GM21423 (cell line): Measurements from ENCODE around the gene CATSPERD.

Source experiments
- ATAC-seq: cut with Tn5 transposase; IDR thresholded peaks from one replicate; pipeline ENCODE4 v1.9.1; 2021; ENCODE audit warnings: mild to moderate bottlenecking, moderate library complexity; ENCODE audit not compliant: unreplicated experiment

Gene CATSPERD, protein sequence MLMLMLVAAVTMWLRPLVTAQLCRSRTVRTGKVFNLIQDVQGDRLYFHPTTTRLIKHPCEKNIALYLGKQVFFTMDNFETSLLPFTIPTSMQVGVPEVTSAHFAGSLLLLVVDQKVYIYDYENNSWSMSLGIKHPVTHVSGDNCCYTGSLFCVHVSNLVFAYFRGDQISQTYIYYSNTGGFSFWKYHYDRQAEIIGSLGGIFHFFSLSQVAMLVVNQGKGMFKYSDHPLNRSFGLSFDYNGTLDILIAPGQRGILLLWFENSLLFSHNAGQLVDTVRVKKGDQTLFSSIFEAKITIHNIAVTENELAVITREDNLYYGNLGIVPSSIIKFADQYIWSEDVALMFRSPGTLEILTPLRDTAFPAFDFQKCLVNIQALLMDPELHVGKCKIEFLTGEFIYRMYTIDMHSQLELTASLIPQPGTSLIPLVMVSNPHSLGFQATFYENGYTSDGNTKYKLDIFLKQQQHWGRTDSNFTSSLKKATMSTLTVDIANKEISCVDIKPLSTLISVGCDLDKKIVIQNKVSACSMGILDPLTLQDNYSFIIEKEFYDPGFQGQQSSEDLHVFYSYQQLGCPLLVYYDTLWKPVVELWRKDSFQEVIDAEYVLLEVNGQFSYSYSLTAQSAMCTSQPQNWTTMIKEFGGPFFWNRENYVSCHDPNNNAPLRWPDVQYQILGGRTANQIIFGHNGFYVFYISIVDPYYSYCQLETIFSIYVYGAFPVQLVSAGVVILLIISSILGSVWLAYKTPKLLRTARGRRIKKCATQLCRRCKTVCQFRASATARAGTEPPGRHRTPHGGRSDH

DNA sequence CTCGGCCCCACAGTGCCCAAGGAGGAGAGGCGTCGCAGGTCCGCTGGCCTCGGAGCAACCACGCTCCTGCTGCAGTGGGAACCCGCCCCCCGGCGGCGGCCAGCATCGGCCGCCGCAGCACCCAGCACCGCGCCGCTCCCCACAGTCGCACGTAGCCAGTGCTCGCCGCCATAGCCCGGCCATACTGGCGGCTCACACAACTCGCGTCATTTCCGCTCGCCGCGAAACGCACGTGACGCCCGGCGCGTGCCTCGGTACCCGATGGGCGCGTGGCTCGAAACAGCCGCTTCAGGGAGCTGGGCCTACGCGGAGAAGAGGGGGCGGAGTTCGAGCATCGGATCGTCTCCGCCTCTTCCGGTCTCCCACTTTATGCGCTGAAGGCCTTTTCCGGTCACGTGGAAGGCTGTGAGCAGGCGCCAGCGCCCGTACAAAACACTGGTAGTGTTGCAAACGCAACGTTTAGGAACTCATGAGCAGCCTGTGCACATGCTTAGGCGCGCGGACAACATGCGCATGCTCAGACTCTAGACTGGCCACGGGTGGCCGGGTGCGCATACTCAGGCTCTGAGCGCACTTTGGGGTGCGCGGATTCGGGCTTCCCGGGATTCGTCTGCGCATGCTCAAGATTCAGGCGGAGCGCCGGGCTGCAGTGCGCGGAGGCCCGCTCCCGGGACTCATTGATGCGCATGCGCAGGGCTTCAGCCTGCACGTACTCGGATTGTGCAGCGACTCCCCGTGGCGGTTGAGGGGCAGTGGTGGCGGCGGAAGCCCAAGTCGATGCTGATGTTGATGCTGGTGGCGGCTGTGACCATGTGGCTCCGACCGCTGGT, at the start of gene CATSPERD, which contains the start of gene LONP1:
TSS of gene CATSPERD (plus strand) at position 677 of the 830 bp plus-strand sequence. CDS start at position 778, 101 bp downstream.
TSS of gene LONP1 (minus strand) at position 186 of the 830 bp plus-strand sequence. CDS start at position 172, 14 bp downstream.
- peak; percentile 78 for ATAC-seq

DNA sequence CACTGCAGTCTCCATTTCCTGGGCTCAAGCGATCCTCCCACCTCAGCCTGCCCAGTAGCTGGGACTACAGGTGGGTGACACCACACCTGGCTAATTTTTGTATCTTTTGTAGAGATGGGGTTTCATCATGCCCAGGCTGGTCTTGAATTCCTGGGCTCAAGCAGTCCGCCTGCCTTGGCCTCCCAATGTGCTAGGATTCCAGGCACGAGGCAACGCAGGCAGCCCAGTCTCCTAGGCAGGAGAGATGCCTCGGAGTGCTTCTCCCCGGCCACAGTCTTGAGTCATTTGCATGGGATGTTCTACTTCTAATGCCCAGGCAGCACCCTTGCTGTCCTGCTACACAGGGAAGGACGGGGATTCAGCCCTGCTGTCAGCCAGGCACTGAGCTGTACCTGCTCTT, 48.8 kb upstream of the CATSPERD start:
- ATAC-seq, result no peak

DNA sequence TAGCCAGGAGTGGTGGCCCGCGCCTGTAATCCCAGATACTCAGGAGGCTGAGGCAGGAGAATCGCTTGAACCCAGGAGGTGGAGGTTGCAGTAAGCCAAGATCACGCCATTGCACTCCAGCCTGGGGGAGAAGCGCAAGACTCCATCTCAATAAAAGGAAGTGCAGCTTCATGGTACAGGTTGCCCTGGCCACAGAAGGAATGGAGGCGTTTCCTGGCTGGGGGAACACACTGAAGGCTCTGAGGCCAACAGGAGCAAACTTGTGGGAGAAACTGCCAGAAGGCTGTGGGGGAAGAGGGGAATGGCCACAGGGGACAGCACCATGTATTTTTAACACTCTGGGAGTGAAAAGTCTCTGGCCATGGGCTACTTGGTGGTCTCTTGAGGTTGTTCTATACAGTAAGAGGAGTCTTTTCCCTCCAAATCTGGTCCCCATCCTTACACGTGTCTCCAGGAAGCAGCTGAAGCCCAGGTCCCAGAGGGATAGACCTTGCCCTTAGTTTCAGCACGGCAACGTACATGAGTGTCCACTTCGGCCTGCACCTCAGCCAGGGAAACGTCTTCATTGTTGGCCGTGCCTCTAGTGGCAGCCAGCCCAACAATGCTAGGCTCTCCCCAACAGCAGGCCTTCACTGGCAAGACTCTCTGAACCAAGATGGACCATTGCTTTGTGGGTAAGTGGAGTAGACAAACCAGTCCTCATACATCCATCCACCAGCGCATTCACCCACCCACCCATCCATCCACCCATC, 47.6 kb upstream of the CATSPERD start:
- ATAC-seq, result no peak

DNA sequence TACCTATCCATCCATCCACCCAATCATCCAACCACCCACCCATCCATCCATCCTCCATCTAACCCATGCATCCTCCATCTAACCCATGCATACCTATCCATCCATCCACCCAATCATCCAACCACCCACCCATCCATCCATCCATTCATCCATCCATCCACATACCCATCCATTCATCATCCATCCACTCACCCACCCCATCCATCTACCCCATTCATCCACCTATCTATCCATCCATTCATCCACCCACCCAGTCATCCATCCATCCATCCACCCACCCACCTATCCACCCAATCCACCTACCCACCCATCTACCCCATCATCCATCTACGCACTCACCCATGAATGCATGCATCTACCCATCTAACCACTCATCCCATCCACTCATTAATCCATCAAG, 46.7 kb upstream of the CATSPERD start:
- ATAC-seq, result no peak

DNA sequence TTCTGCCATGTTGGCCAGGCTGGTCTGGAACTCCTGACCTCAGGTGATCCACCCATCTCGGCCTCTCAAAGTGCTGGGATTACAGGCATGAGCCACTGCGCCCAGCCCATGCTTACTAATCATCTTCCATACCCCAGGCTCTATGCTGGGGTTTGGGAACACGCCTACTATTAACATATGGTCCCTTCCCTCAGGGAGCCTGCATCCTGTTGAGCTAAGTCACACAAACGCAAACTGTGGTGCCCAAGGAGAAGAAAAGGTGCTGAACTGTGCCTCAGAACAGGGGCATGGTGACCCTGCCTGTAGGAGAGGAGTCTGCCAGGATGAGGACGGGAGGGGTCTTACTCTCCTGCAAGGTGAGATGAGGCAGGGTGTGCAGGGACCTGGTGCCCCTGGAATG, 45.7 kb upstream of the CATSPERD start:
- no peak for ATAC-seq

DNA sequence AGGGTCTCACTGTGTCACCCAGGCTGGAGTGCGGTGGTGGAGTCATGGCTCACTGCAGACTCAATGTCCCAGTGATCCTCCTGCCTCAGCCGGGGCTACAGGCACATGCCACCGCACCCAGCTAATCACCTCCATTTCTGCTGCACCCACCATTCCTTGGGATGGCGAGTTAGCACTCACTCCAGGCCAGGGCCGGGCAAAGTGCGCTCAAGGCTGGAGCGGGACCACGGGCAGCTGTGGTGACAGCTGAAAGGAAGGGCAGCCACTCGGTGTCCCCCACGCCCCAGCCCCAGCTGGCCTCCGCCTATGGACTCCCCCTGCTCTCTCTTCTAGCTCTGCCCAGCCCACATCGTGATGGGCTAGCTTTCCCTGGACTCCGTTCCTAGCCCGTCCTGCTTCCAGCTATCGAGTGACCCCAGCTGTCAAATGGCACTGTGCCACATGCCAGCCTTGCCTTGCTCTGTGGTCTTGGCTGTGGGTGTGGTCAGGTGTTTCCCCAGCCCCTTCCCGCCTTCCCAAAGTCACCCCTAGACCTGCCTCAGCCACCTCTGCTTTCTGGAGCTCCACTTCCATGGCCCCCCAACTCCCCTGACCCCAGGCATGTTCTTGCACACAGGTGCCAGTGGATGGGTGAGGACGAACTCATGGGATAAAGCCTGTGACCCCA, 44.2 kb upstream of the CATSPERD start:
- no peak for ATAC-seq

DNA sequence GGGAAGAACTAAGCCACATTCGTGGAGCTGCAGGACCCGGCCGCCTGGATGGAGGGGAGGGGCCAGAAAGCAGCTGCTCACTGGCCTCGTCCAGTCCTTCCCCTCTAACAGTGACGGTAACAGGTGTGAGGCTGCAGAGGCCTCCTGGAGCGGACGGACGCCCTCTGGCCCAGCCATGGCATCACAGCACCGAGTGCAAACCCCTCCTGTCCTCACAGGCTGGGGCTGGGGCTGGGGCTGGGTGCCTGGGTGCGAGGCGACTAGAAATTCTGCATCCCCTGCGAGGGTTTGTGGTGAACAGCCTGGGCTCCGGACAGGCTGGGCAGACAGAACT, 43.7 kb upstream of the CATSPERD start:
- no peak for ATAC-seq

DNA sequence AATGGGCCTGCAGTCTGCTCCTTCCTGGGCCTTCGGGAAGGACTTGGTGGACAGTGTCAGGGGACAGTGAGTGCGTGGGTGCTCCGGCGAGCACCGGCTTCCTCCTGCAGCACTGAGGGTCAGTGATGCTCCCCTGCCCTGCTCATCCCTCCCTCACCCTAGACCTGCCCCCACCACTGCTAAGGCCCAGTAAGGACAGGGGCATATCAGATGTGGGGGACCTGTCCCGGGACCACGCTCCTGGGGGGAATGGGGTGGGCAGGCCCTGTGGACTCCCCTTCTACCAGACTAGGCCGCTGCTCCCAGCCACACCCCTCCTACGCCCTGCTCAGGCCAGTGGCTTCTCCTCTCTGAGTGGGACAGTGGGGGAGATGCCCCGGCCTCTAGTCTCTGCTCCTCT, 43.3 kb upstream of the CATSPERD start:
- no peak for ATAC-seq

DNA sequence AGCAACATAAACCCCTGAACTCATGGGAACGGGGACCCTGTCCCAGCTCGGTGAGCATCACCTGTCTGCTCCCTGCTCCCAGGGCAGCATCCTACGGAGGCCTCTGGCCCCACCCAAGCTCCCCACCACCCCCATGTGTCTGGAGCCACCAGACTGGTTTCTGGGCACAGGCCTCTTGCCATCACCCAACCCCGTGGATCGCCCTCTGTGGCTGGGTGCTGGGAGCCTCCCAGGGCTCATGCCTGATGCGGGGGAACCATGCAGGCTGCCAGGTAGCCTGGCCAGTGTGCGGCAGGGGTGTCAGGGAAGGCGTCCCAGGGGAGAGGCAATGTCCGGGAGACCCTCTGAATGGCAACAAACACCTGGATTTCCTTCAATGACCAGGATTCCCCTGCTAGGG, 42.9 kb upstream of the CATSPERD start:
- no peak for ATAC-seq

DNA sequence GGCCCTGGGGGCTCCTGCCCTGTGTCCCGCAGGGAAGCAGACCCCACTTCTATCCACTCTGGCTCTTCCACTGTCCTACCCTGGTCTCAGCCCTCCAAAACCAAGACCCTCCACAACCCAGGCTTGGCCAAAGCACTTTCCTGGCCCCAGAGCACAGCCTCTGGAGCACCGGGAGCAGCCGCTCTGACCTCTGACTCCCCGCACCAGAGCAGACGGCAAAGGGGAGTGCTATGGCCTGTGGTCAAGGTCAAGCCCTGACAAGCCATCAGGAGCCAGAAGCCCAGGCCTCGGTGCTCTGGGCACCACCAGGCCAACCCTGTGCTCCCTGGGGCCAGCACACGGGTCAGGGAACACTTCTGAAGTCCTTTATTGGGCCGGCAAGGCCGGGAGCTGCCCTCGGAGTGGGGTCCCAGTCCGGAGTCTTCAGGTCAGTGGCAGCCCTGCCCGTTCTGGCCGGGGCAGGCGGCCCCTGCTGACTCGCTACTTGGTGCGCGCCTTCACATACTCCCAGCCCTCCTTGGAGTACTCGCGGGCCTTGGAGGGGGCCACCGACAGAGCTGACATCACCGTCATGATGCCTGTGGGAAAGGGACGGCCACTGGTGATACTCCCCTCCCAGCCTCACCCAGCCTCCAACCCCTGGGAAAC, 42.2 kb upstream of the CATSPERD start:
- no peak for ATAC-seq

DNA sequence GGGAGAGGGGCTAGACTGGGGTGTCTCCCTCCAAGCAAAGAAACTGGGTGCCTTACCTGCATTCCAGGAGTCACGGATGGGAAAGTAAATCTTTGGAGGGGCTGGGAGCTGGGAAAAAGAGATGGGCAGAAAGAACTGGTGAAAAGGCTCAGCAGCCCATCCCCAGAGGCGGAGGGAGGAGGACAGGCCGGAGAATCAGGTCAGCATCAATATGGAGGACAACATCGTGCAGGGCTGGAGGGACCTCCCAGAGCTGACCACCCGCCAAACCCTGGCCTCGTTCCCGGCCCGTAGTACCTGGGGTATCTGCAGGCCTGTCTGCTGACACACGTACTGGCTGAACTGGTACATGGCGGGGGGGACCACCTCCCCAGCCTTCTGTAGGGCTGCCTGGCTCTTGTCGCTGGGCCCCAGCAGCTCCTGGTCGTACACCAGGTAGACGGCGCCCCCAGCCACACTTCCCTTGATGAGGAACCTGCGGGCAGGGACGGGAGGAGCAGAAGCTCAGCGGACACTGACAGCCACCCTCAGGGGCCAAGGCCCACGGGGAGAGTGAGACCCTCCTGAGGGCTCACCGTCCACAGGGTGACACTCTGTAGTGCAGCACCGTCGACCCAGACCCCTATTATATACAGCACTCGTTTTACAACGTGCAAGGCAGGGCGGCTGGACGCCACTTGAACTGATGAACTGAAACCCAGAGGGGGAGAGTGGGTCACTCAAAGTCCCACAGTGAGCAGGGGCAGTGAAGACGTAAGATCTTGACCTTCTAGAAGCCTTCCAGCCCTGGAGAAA, 41.0 kb upstream of the CATSPERD start:
- ATAC-seq, result no peak

DNA sequence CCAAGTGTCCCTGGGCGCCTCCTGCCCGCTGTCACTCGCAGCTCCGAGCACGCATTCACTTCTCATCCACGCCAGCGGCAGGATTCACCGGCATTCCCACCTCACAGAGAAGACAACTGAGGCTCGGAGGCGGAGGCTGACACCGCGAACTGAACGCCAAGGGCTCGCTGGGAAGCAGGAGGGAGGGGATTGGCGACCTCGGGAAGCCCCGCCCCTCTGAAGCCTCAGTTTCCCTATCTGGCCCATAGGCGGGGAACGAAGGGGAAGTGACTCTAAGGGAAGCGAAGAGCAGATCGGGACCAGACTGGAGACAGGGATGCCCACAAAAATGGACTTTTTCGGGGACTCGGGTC, 40.4 kb upstream of the CATSPERD start:
- ATAC-seq, result no peak

DNA sequence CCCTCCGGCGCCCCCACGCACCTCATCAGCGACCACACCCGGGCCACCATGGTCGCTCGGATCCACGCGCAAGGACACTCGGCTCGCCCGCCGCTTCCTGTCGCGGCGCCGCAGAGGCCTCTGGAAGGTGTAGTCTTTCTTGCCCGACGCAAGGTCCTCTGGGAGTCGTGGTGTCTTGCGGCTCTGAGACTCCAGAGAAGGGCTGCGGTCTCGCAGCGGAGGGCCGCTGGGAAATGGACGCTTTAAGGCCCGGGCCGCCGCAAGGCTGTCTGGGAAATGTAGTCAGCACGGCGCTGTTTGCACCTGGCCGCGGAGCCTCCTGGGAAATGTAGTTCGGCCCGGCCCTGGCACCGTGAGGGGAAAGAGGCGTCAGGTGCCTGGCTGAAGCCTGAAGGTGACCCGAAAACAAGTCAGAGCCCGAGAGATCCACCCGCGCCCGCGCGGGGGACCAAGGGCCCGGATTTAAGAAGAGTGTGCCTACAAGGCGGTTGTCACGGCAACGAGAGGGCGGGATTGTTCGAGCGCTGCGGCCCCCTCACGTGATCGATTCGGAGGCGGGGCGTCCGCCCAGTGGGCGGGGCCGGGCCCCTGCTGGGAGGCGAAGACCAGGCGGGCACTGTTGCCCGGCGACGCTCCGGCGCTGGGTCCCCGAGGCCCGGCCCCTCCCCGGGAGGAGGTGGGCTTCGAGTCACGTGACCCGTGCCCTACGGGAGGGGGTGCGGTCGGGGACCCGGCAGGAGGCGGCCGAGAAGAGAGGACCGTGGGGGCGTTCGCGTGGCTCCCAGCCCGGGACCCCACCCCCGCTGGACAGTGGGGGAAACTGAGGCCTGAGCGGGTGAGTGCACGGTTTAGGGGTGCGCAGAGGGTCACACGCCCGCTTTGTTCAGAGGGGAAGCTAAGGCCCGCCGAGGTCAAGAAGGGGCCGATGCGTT, 39.7 kb upstream of the CATSPERD start, which contains the start of the genes HSD11B1L and MICOS13:
TSS of gene HSD11B1L (plus strand) at position 591 of the 932 bp plus-strand sequence. CDS start 3,806 bp downstream, outside the sequence.
TSS of gene MICOS13 (minus strand) at position 80 of the 932 bp plus-strand sequence. CDS start at position 50, 30 bp downstream.
- ATAC-seq, result peak; percentile 86

DNA sequence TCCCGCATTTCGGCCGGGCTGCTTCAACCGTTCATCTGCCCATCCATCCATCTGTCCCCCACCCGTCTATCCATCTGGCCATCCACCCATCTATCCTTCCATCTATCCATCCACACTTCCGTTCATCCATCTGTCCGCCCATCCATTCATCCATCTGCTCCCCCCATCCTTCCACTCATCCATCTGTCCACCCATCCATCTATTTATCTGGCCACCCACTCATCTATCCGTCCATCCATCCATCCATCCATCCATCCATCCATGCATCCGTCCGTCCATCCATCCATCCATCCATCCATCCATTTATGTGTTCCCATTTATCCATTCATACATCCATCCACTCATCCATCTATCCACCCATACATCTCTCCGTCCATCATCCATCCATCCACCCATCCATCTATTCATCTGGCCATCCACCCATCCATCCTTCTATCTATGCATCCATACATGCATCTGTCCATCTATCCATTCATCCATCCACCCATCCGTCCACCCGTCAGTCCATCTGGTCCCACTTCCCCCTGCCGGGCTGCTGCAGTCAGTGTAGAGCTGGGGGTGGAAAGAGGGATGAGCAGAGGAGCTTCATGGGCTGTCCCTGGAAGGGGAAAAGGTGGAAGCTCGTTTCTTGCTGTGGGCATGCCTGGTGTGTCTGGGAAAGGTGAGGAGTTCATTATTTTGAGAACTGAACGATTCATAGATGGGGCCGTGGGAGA, 38.9 kb upstream of the CATSPERD start:
- no peak for ATAC-seq

DNA sequence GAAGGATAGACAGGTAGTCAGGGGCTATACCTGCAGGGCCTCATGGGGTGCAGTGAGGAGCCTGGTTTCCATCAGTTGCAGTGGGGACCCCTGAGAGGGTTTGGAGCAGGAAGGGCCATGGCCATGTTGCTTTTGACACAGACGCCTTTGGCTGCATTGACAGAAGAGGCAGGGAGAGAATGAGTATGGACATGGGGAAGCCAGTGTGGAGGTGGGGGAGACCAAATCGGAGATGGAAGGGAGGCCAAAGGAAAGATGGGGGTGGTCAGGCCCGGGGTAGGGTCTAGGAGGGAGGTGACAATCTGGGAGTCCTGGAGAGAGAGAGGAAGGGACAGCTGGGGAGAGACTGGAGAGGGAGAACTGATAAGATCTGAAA, 38.3 kb upstream of the CATSPERD start:
- ATAC-seq, result no peak

DNA sequence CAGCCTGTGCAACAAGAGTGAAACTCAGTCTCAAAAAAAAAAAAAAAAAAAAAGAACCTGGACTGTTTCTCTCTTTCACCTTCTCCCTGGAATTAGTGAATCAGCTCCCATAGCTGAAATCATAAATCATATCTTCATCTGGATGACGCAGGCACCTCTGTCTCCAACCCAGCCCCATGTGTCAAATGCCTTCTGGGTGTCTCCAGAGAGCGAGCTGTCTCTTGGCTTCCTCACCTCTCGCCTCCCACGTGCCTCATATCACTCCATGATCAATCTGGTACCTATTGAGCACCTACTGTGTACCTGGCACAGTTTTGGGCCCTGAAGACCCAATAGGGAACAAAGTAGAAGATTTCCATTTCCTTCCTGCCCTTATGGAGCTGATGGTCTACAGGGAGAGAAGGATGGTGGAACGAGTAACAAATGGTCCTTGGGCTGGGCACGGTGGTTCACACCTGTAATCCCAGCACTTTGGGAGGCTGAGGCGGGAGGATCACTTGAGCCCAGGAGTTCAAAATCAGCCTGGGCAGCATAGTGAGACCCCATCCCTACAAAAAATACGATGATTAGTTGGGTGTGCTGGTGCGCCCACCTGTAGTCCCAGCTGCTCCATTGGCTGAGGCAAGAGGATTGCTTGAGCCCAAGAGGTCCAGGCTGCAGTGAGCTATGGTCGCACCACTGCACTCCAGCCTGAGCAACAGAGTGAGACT, 37.1 kb upstream of the CATSPERD start:
- ATAC-seq, result no peak
